Transverse colon (tissue), 4 donors: ENCODE results near the gene SLC2A11. TPM values are rescaled to one million over a fixed set of nuclear protein-coding genes. Genes with fewer than 3 reads are reported as not detected.

Experiments used
- DNase-seq: peaks from one replicate; pipeline ENCODE4 v3.0.0-alpha.2; 2019
- H3K27ac ChIP-seq, 4 donors: fragments of 200-600 bp; sonication (generic); 2 replicates each; pipeline ENCODE4 v1.5.1; 2016 to 2018; ENCODE audit warnings: inconsistent platforms in 4 of 4
- H3K27me3 ChIP-seq: fragments of 200-600 bp; sonication (generic); 2 replicates; pipeline ENCODE4 v1.5.1; 2017; ENCODE audit warnings: inconsistent platforms
- H3K36me3 ChIP-seq, 4 donors: fragments of 200-600 bp; sonication (generic); 2 replicates each; pipeline ENCODE4 v1.5.1; 2017 to 2019; ENCODE audit warnings: inconsistent platforms in 4 of 4
- H3K4me1 ChIP-seq, 4 donors: fragments of 200-600 bp; sonication (generic); 2 replicates each; pipeline ENCODE4 v1.5.1; 2017 to 2020; ENCODE audit warnings: inconsistent platforms in 4 of 4
- H3K4me3 ChIP-seq, 4 donors: fragments of 200-600 bp; sonication (generic); 1 replicate in 1 of 4; 2 replicates in 3 of 4; pipeline versions ENCODE4 v1.5.1 to v1.6.1; 2017 to 2019; ENCODE audit warnings: inconsistent platforms in 4 of 4
- H3K9me3 ChIP-seq, 2 donors: fragments of 200-600 bp; sonication (generic); 2 replicates each; pipeline ENCODE4 v1.5.1; 2017 to 2019; ENCODE audit warnings: inconsistent platforms in 2 of 2
- EP300 ChIP-seq: sonication (generic); formaldehyde crosslinking; IDR thresholded peaks from one replicate; pipeline ENCODE4 v1.6.1; 2017; ENCODE audit warnings: antibody characterized with exemption, low read depth
- POLR2A ChIP-seq: fragments of 450-650 bp; IDR thresholded peaks from one replicate; pipeline ENCODE4 v1.6.1; 2016; ENCODE audit warnings: antibody characterized with exemption, mild to moderate bottlenecking, moderate library complexity
- POLR2AphosphoS5 ChIP-seq, 3 donors: sonication (generic); formaldehyde crosslinking; IDR thresholded peaks; one replicate each; pipeline ENCODE4 v1.6.1; 2016; ENCODE audit warnings: antibody characterized with exemption in 3 of 3
- WGBS, 2 donors: methylation state at CpG; one replicate each; pipeline ENCODE4 v1.1.5; 2018; ENCODE audit warnings: low coverage in 1 of 2; 5-methylcytosine and 5-hydroxymethylcytosine counted together
- in situ Hi-C, 4 donors: fragments of 200-750 bp; cut with MboI; loops; one replicate each; pipeline versions ENCODE4 v1.15.0 to v1.15.1; 2017; ENCODE audit warnings: low sequenced_read_pairs in 3 of 4, low pct_ligation_motif_present in 1 of 4, low pct_unique_long_range_greater_than_20kb in 1 of 4
- intact Hi-C: fragments of 100-400 bp; cut with DNase I; formaldehyde crosslinking; loops from one replicate; pipeline ENCODE4 v1.15.1; 2023; ENCODE audit warnings: low total_unique reads
- total RNA-seq, 4 donors: library from RNA; depleted of rRNA; stranded (reverse); fragments of >200 nt; gene quantifications; one replicate each; pipeline ENCODE4 v1.1.0, GENCODE V29; 2016
- TF ChIP-seq, protein P1 (sequence below), 5 experiments: fragments of 200-600 bp in 3 of 5; fragments of 450-650 bp in 2 of 5; sonication (generic) in 3 of 5; IDR thresholded peaks; 1 replicate in 2 of 5; 2 replicates in 3 of 5; pipeline ENCODE4 v1.5.1; 2016 to 2017; ENCODE audit warnings: antibody characterized with exemption in 5 of 5, inconsistent platforms in 3 of 5, mild to moderate bottlenecking in 2 of 5, moderate library complexity in 1 of 5

SLC2A11 gene
- total RNA-seq, 4 donors from 2014 or later, result 6.0 to 27.4 (median 13.2) TPM

DNA sequence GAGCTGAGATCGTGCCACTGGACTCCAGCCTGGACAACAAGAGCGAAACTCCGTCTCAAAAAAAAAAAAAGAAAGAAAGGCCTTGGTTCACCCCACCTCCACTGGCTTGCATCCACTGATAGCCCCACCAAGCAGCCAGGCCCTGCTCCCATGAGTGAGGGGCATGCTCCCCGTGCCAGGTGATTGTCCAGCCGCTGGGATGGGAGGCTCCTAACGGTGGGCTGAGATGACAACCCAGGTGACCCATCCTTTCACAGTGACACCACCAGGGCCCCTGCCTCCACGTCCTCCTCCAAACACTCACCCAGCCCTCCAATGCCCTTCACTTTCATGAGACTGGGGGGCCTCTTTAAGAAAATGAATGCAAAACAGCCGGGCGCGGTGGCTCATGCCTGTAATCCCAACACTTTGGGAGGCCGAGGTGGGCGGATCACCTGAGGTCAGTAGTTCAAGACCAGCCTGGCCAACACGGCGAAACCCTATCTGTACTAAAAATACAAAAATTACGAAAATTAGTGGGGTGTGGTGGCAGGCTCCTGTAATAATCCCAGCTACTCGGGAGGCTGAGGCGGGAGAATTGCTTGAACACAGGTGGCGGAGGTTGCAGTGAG, 10.3 kb upstream of the SLC2A11 start:
- intact Hi-C loops, result no loop called here
- Histone ChIP-seq H3K9me3 (no peaks in the 10 kb centered on the region), H3K36me3 (no peaks in the 10 kb centered on the region), H3K4me1 (peaks cover 0 to 26% (median 11%) of the 10 kb centered on the region in 4 donors), H3K27me3 (no peaks in the 10 kb centered on the region), H3K27ac (peak overlapping the region in 2 of 4 donors; percentile 65 to 80), H3K4me3 (no peak overlapping the region)
- TF ChIP-seq, protein P1, sequence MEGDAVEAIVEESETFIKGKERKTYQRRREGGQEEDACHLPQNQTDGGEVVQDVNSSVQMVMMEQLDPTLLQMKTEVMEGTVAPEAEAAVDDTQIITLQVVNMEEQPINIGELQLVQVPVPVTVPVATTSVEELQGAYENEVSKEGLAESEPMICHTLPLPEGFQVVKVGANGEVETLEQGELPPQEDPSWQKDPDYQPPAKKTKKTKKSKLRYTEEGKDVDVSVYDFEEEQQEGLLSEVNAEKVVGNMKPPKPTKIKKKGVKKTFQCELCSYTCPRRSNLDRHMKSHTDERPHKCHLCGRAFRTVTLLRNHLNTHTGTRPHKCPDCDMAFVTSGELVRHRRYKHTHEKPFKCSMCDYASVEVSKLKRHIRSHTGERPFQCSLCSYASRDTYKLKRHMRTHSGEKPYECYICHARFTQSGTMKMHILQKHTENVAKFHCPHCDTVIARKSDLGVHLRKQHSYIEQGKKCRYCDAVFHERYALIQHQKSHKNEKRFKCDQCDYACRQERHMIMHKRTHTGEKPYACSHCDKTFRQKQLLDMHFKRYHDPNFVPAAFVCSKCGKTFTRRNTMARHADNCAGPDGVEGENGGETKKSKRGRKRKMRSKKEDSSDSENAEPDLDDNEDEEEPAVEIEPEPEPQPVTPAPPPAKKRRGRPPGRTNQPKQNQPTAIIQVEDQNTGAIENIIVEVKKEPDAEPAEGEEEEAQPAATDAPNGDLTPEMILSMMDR (IDR thresholded peaks at IDR 0.05), result no peak
- no peak for TF ChIP-seq POLR2AphosphoS5 (IDR thresholded peaks at IDR 0.05)
- TF ChIP-seq EP300, result no peak
- TF ChIP-seq POLR2A, result no peak
- DNase-seq, result no peak
- in situ Hi-C loops, result loop anchor here in 2 of 4 donors (10.0 to 25.0 kb wide), 2 partner anchors 63 to 310 kb away; partner anchors contain the start of gene SMARCB1 (in 2 of the 2)
- WGBS, 2 donors, result 83 to 90% methylated on average over 5 to 18 of the region's 18 CpGs

GRCh38 chr22:23847991-23848864, 9.4 kb upstream of the SLC2A11 start:
- TF ChIP-seq, protein P1 (IDR thresholded peaks at IDR 0.05), result no peak
- peak in 1 of 3 donors; percentile 8 for TF ChIP-seq POLR2AphosphoS5 (IDR thresholded peaks at IDR 0.05)
- TF ChIP-seq POLR2A, result no peak
- TF ChIP-seq EP300, result no peak
- H3K9me3 ChIP-seq, result no peaks in the 10 kb centered on the region
- H3K4me3 ChIP-seq, result no peak overlapping the region
- peaks cover 0 to 26% (median 11%) of the 10 kb centered on the region in 4 donors for H3K4me1 ChIP-seq
- DNase-seq, result peak; percentile 56
- no peaks in the 10 kb centered on the region for H3K36me3 ChIP-seq
- H3K27ac ChIP-seq, result peak overlapping the region in 2 of 4 donors; percentile 36 to 65
- in situ Hi-C loops, result loop anchor here in 2 of 4 donors (10.0 to 25.0 kb wide), 2 partner anchors 63 to 311 kb away; partner anchors contain the start of gene SMARCB1 (in 2 of the 2)
- WGBS, 2 donors, result 51 to 79% methylated on average over 6 to 24 of the region's 24 CpGs
- no peaks in the 10 kb centered on the region for H3K27me3 ChIP-seq
- intact Hi-C loops, result loop anchor here (2.0 kb wide), 1 partner anchor 79 kb away; no protein-coding TSS in a partner anchor

DNA sequence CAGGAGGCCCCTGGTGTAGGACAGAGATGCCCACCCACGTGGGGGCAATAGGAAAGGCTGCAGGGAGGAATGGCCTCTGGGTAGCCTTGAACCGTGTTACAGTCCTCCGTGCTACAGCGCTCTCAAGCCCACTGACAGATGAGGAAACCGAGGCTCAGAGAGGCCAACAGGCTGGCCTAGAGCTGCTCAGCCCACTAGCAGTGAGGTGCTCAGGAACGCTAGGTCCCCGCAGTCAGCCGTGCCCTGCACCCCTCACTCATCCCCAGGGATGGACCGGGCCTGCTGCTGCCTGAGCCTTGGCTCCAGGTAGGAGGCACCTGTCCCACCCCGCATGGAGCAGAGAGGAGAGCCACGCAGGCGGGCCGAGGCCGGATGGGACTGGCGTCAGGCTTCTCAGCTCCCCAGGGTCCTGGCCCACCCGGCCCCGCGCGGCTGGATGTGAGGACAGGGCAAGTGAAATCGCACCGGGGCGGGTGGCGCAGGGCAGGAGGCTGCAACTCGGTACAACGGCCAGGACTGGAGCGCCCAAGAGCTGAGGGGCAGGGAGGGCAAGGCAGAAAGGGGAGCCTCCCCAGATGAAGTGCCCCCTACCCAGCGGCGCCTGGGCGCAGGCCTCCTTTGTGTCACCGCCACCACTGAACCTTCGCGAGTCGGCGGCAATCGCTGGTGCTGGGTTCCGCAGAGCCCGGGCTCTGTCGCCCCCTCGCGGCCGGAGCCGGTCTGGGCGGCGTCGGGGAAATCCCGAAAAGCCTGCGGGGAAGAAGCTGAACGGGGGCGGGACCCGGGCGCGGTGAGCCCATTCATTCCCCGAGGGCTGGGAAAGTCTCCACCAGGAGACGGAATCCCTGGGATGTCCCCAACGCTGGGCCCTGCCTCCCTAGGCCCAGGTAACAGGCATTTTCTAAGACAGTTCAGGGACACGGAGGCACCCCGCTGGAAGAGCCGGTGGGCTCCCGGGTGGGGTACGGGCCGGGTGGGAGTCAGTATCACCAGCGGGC, 8.4 kb upstream of the SLC2A11 start:
- WGBS, 2 donors, result 13 to 20% methylated on average over 7 to 49 of the region's 62 CpGs
- TF ChIP-seq POLR2A (no peak), EP300 (no peak), POLR2AphosphoS5 (IDR thresholded peaks at IDR 0.05) (no peak)
- TF ChIP-seq, protein P1 (IDR thresholded peaks at IDR 0.05), result peak; percentile 95 to 99 (median 98)
- intact Hi-C loops (loop anchor here (2.0 kb wide), 1 partner anchor 81 kb away; no protein-coding TSS in a partner anchor), in situ Hi-C loops (loop anchor here in 3 of 4 donors (5.0 to 25.0 kb wide), 3 partner anchors 65 to 312 kb away; partner anchors contain the start of genes SMARCB1 (in 2 of the 3) and MMP11 (in 1 of the 3))
- Histone ChIP-seq H3K4me1 (peaks cover 0 to 25% (median 11%) of the 10 kb centered on the region in 4 donors), H3K4me3 (peak overlapping the region in 1 of 4 donors; percentile 22), H3K9me3 (no peaks in the 10 kb centered on the region), H3K36me3 (no peaks in the 10 kb centered on the region), H3K27ac (peak overlapping the region in 2 of 4 donors; percentile 11 to 34), H3K27me3 (no peaks in the 10 kb centered on the region)
- peak; percentile 90 for DNase-seq
